ENCODE results near the gene CAMSAP1. TPM values are rescaled to one million over a fixed set of nuclear protein-coding genes. Genes with fewer than 3 reads are reported as not detected.
A peak's percentile ranks its signal among the peaks of the same experiment; 100 is the strongest.

CAMSAP1 gene
- total and polyA plus RNA-seq, 9 of the 15 experiments (the other 6 are each of a cell fraction or from before 2014, with no cell fraction given): 1.5 to 28.8 (median 14.3) TPM

- peak; percentile 95 for TF ChIP-seq HNRNPLL (IDR thresholded peaks at IDR 0.05; ENCODE audit: low read depth, low read length, poor library complexity, severe bottlenecking)
- 0 out of 2 replicates have a peak, but pooled peaks have one; percentile 11 for TF ChIP-seq NKRF (IDR thresholded peaks at IDR 0.05; ENCODE audit: borderline replicate concordance)
These were observed 898 bp downstream of the CAMSAP1 start (continued) for GRCh38 chr9:135906291-135907005.

DNA sequence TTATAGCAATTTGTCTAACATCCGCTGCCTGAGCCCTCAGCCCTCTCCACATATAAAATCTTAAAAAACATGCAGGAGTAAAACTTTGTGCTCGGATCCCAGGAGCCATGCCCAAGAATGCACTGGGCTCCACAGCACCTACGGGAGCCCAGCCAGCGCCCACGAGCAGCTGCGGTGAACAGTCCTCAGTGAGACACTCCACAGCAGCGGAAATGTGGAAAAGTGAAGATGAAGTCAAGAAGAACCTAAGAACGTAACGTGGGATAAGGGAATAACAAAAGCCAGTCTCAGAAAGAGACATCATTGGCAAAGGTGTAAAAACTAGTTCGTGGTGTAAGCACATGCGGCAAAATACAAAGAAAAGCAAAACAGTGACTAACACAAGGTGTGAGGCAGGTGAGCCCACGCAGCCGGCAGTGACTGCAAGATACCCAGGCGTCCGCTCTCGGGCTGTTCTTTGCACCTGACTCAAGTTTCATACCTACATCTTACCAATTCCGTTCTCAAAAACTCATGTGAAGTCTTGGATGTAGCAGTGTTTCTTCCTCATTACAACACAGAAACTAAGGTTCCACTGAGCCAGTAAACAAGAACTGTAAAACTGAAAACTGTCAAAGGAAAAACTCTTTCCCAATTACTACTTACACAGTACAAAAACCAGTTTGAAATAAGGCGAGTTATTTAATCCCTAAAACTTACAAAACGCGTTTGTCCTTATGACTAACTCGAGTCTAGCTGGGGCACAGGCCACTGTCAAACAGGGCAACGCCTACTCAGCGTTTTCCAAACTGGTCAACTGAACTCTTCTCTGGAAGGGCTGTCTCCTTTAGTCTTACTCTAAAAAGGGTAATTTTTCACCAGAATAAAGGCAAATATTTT, 1.7 kb downstream of the CAMSAP1 start:
- TF ChIP-seq FOSL1 (tag; conservative IDR thresholded peaks at IDR 0.05) (0 out of 2 replicates have a peak, but pooled peaks have one; percentile 10), MAFG (tag; conservative IDR thresholded peaks at IDR 0.05) (peak; percentile 83), MAFK (IDR thresholded peaks at IDR 0.05; ENCODE audit: low read length) (peak; percentile 85), SMARCA4 (IDR thresholded peaks at IDR 0.05) (no peak; the same call in 1 of the 2 replicates), NFE2 (IDR thresholded peaks at IDR 0.05; ENCODE audit: low read depth) (peak; percentile 38; the same call in 1 of the 2 replicates), C11orf30 (IDR thresholded peaks at IDR 0.05; ENCODE audit: low read depth) (peak; percentile 94), KLF16 (IDR thresholded peaks at IDR 0.05) (no peak), HMBOX1 (IDR thresholded peaks at IDR 0.05) (peak; percentile 93), ZNF511 (CRISPR knock-in tag; IDR thresholded peaks at IDR 0.05) (no peak), MAFF (IDR thresholded peaks at IDR 0.05; ENCODE audit: low read length) (peak; percentile 79), ZNF316 (IDR thresholded peaks at IDR 0.05) (peak; percentile 96), TCF7 (IDR thresholded peaks at IDR 0.05; ENCODE audit: borderline replicate concordance) (no peak)
- TF ChIP-seq, protein P1, sequence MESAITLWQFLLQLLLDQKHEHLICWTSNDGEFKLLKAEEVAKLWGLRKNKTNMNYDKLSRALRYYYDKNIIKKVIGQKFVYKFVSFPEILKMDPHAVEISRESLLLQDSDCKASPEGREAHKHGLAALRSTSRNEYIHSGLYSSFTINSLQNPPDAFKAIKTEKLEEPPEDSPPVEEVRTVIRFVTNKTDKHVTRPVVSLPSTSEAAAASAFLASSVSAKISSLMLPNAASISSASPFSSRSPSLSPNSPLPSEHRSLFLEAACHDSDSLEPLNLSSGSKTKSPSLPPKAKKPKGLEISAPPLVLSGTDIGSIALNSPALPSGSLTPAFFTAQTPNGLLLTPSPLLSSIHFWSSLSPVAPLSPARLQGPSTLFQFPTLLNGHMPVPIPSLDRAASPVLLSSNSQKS (CRISPR knock-in tag; IDR thresholded peaks at IDR 0.05): no peak
- FAIRE-seq (peak; percentile 69), ATAC-seq (no peak; the same call in 2 of the 3 replicates), DNase-seq (ENCODE audit: extremely low read depth in 1 of 4, low spot score in 3 of 4) (peak in 1 of 4 experiments; percentile 60)
- Histone ChIP-seq H3K9me1 (ENCODE audit: control insufficient read depth, insufficient read depth, low read length) (no peaks in the 10 kb centered on the region), H4K20me1 (replicated peaks; ENCODE audit: control insufficient read depth, insufficient read depth, low read length) (peaks cover 19% of the 10 kb centered on the region), H3K4me1 (replicated peaks in 1 of 2; ENCODE audit: control insufficient read depth in 2 of 2, insufficient read depth in 2 of 2, low read length in 2 of 2) (peaks cover 33 to 53% of the 10 kb centered on the region in 2 experiments), H2AFZ (ENCODE audit: low read depth, low read length) (no peak overlapping the region), H3K4me3 (peak overlapping the region; percentile 63), H3K27me3 (ENCODE audit: control insufficient read depth in 2 of 2, insufficient read depth in 2 of 2, low read length in 2 of 2) (no peaks in the 10 kb centered on the region), H3K36me3 (ENCODE audit: control insufficient read depth, insufficient read depth, low read length) (peaks cover 41% of the 10 kb centered on the region), H3K79me2 (ENCODE audit: control insufficient read depth, insufficient read depth, low read length) (peaks cover 91% of the 10 kb centered on the region), H3K4me2 (ENCODE audit: insufficient read depth, low read length) (peak overlapping the region; percentile 75), H3K9me3 (replicated peaks; ENCODE audit: control insufficient read depth, insufficient read depth, low read depth, low read length) (0 out of 2 replicates have a peak, but pooled peaks cover 4% of the 10 kb centered on the region), H3K9ac (ENCODE audit: insufficient read depth in 1 of 2, low read depth in 2 of 2, low read length in 2 of 2) (peak overlapping the region; percentile 59 to 81), H3K27ac (ENCODE audit: extremely low read depth, low read depth, low read length) (peak overlapping the region; percentile 32; the same call in 2 of the 3 replicates)
- CTCF ChIA-PET (ENCODE audit: low intra/inter-chr PET ratio): interaction anchor here (0.8 kb wide), 1 partner anchor 32 kb away, joined by 3 read pairs; no protein-coding TSS in a partner anchor
- intact Hi-C loops (cut with micrococcal nuclease): loop anchor here (5.0 kb wide), 1 partner anchor 47 kb away; no protein-coding TSS in a partner anchor
- BruUV-seq (replicated peaks): TSS peak; percentile 53
- POLR2A ChIA-PET: interaction anchor here (0.7 to 1.7 kb wide), 3 partner anchors 10 to 146 kb away, joined by 3 read pairs; no protein-coding TSS in a partner anchor
- WGBS (ENCODE audit: insufficient coverage, low coverage, missing lambda C conversion rate): 41% methylated on average over 23 of the region's 23 CpGs
- in situ Hi-C loops (cut with MboI): no loop called here
